GM18873 (cell line): ENCODE measurements around the gene C19orf73.
"Not testable (repeated sequence)": the region's sequence is repeated elsewhere in the genome, so short reads cannot be mapped to it uniquely, and the experiment has no call there.

Experiments
- ATAC-seq: cut with Tn5 transposase; IDR thresholded peaks from one replicate; pipeline ENCODE4 v1.9.1; 2021; ENCODE audit warnings: mild to moderate bottlenecking, moderate library complexity, moderate number of reproducible peaks; ENCODE audit not compliant: unreplicated experiment, low FRiP score

C19orf73 gene

DNA sequence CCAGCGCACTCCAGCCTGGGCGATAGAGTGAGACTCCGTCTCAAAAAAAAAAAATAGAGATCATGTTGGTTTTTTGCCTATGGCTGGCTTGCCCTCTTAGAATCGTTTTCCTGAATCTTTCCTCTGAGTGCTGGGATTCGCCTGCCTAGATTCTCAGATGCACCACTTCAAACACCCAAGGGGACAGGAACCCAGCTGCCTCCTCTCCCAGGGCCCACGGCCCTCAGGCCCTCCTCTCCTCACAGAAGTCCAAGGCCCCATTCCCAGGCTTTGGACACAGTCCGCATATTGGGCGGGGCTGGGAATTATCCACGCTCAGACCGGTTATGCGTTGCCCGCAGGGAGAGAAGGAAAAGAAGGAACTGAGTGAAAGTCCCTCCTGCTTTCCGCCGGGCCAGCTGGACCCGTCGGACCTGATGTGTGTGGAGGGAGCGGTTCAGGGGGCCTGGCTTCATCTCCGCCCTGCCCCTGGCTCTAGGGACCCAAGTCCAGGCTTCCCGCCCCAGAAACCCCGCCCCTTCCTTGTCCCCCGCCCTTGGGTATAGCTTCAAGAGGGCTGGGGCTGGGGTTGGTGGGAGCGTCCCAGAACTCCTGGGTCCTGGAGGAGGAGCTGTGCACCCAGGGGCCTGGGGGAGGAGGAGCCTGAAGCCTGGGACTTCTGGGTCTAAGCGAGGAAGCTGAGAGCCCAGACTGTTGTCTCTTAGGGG is 6.2 kb upstream of the C19orf73 start:
- ATAC-seq, result no peak

GRCh38 chr19:49123285-49123684 is 4.3 kb upstream of the C19orf73 start:
- not testable (repeated sequence) for ATAC-seq

DNA sequence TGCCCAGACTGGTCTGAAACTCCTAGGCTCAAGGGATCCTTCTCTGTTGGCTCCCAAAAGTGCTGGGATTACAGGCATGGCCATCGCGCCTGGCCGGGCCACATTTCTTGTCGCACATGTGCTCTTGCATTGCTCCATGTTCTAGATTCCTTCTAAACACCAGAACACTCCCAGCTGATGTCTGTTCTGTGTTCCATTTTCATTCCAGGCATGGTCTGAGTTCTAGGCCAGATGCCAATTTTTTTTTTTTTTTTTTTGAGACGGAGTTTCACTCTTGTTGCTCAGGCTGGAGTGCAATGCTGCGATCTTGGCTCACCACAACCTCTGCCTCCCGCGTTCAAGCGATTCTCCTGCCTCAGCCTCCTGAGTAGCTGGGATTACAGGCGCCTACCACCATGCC is 2.9 kb upstream of the C19orf73 start:
- ATAC-seq, result not testable (repeated sequence)

DNA sequence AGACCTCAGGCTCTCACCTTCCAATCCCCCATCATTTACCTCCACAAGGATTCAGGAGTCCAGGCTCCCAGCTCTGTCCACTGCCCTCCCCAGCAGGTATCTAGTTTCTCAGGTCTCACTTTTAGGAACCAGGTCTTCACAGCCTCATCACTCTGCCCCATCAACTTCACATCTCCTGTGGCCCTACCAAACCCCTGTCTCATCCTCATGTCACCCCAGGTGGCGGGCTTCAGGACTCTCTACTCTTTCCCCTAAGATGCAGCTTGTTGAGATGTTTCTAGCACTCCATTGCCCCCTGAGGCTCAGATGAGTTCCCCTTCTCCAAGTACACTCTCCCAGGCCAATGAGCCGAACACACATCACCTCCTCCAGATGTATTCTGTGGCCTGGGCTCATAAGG is 1.9 kb upstream of the C19orf73 start:
- no peak for ATAC-seq

GRCh38 chr19:49120325-49120683 is 1.4 kb upstream of the C19orf73 start:
- ATAC-seq, result no peak

DNA sequence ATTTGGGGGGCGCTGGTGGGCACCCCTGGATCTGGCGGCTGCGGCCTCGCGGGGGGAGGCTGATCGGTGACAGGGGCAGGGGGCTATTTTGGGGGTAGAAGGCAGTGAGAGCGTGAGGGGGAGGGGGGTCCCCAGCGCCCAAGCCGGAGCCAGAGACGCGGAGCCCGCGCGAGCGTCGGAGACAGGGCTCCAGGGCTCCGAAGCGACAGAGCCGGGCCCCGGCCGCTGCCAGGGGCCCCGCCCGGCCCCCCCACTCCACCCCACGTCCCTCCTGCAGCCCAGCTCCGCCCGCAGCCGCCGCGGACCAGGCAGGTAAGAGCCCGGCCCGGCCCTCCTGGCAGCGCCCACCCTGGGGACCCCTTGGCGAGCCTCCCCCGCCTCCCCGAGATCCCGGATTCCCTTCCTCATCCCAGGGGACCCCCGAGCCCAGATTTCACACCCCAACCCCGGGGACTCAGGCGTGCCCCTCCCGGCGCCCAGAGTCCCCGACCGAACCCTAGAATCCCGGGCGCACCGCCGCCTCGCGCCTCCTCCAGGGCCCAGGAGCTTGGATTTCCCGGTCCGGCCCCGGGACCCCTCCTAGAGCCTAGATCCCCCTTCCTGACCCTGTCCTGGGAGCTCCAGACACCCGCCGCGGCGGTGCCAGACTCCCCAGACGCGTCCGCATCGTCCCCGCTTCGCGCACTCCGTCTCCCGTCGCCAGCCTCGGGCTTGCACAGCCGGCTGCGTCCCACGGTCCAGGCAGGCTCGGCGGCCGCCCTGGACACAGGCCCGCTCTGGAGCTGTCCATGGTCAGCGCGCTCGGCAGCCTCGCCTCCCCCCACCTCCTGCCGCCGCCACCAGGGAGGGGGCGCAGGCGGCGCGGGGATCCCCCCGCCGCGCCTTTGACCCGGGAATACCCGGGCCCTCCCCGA is 725 bp upstream of the C19orf73 start, which contains the start of gene PPFIA3:
Gene PPFIA3, plus strand, starts transcription at position 134 of the 914 bp plus-strand sequence. CDS start 8,330 bp downstream, outside the sequence.
- ATAC-seq, result no peak

GRCh38 chr19:49117677-49118564 is 1.0 kb downstream of the C19orf73 start:
- no peak for ATAC-seq

GRCh38 chr19:49116544-49116943 is 2.4 kb downstream of the C19orf73 start:
- no peak for ATAC-seq

GRCh38 chr19:49114630-49115363 is 4.1 kb downstream of the C19orf73 start:
- no peak for ATAC-seq

- ATAC-seq, result no peak
Measured at GRCh38 chr19:49113762-49114629, 4.9 kb downstream of the C19orf73 start, which contains the start of gene LIN7B. Gene LIN7B, plus strand, starts transcription at chr19:49114370. Its CDS starts 35 bp downstream, at chr19:49114405.

DNA sequence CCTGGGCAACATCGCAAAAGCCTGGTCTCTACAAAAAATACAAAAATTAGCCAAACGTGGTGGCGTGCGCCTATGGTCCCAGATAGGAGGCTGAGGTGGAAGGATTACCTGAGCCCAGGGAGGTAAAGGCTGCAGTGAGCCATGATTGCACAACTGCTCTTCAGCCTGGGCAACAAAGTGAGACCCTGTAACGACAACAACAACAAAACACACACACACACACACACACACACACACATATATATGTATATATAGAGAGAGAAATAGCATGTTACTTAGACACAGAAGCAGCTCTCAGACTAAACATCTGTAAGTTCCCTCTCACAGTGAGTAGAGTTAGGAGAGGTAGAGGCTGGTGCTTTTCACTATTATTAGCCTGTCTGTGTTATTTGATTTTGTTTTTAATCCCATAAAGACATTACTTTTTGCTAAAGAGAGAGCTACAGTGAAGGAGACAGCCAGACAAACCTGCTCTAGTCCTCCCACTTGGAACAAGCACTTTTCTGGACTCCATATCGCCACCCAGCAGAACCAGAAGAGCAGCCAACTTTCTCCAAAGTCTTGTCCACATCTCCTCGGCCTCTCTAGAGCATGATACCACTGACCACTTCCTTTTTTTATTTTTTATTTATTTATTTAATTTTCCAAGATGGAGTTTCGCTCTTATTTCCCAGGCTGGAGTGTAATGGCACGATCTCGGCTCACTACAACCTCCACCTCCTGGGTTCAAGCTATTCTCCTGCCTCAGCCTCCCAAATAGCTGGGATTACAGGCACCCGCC is 7.5 kb downstream of the C19orf73 start:
- ATAC-seq, result no peak

GRCh38 chr19:49110567-49110966 is 8.4 kb downstream of the C19orf73 start:
- no peak for ATAC-seq

GRCh38 chr19:49109569-49110233 is 9.2 kb downstream of the C19orf73 start:
- ATAC-seq, result no peak

DNA sequence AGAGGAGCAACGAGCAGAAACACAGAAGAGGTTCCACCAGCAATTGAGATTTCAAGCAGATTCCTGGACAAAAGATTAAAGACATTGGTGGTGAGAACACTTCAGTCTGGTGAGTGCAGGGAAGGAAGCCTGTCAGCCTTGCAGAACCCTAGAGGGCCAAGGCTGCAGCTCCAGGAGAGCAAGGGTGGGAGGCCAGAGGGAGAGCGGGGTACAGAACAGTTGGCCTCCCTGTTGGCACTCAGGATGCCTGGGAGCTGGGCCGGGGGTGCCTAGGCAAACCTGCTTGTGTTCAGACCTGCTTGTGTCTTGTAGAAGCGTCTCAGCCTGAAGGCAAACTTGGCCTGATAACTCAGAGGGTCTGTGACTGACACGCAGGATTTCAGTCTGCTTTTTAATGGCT is 9.9 kb downstream of the C19orf73 start:
- no peak for ATAC-seq

DNA sequence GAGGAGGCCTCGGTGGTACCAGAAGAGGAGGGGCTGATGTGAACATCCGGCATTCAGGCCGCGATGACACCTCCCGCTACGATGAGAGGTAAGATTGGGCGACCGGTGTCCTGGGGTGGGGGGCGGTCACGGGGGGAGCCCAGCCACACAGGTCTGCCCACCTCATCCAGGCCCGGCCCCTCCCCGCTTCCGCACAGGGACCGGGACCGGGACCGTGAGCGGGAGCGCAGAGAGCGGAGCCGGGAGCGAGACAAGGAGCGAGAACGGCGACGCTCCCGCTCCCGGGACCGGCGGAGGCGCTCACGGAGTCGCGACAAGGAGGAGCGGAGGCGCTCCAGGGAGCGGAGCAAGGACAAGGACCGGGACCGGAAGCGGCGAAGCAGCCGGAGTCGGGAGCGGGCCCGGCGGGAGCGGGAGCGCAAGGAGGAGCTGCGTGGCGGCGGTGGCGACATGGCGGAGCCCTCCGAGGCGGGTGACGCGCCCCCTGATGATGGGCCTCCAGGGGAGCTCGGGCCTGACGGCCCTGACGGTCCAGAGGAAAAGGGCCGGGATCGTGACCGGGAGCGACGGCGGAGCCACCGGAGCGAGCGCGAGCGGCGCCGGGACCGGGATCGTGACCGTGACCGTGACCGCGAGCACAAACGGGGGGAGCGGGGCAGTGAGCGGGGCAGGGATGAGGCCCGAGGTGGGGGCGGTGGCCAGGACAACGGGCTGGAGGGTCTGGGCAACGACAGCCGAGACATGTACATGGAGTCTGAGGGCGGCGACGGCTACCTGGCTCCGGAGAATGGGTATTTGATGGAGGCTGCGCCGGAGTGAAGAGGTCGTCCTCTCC is 11.1 kb downstream of the C19orf73 start:
- ATAC-seq, result no peak

GRCh38 chr19:49106648-49107135 is 12.3 kb downstream of the C19orf73 start:
- no peak for ATAC-seq
